Ishikawa (cell line): ENCODE measurements around the gene EPS8.

Experiments
- CEBPB ChIP-seq: IDR thresholded peaks from 2 replicates; pipeline ENCODE4 v1.6.1; 2012
- EP300 ChIP-seq: IDR thresholded peaks from 2 replicates; pipeline ENCODE4 v1.6.1; 2012; ENCODE audit warnings: borderline replicate concordance
- USF1 ChIP-seq: IDR thresholded peaks from 2 replicates; pipeline ENCODE4 v1.6.1; 2012
- YY1 ChIP-seq: IDR thresholded peaks from 2 replicates; pipeline ENCODE4 v1.6.1; 2012; ENCODE audit warnings: low read depth

GRCh38 chr12:15629761-15630160 is 159.4 kb downstream of the EPS8 start:
- TF ChIP-seq USF1, result no peak
- no peak for TF ChIP-seq YY1
- TF ChIP-seq EP300, result no peak
- TF ChIP-seq CEBPB, result no peak
